ENCODE data around the gene OR13A1.
"Not testable (repeated sequence)": the region's sequence is repeated elsewhere in the genome, so short reads cannot be mapped to it uniquely, and the experiment has no call there.

Gene OR13A1

DNA sequence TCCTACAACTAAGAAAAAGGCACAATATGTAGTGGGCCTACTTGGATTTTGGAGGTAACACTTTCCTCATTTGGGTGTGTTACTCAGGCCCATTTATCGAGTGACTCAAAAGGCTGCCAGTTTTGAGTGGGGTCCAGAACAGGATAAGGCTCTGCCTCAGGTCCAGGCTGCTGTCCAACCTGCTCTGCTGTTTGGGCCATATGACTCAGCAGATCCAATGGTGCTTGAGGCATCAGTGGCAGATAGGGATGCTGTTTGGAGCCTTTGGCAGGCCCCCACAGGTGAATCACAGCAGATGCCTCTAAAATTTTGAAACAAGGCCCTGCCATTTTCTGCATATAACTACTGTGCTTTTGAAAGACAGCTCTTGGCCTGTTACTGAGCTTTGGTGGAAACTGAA, 24.5 kb upstream of the OR13A1 start:
- in situ Hi-C loops (cut with HindIII; ENCODE audit: low sequenced_read_pairs), result no loop called here
- TF ChIP-seq, protein P1, sequence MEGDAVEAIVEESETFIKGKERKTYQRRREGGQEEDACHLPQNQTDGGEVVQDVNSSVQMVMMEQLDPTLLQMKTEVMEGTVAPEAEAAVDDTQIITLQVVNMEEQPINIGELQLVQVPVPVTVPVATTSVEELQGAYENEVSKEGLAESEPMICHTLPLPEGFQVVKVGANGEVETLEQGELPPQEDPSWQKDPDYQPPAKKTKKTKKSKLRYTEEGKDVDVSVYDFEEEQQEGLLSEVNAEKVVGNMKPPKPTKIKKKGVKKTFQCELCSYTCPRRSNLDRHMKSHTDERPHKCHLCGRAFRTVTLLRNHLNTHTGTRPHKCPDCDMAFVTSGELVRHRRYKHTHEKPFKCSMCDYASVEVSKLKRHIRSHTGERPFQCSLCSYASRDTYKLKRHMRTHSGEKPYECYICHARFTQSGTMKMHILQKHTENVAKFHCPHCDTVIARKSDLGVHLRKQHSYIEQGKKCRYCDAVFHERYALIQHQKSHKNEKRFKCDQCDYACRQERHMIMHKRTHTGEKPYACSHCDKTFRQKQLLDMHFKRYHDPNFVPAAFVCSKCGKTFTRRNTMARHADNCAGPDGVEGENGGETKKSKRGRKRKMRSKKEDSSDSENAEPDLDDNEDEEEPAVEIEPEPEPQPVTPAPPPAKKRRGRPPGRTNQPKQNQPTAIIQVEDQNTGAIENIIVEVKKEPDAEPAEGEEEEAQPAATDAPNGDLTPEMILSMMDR (IDR thresholded peaks at IDR 0.05; ENCODE audit: low read depth, low read length, missing control alignments), result no peak

DNA sequence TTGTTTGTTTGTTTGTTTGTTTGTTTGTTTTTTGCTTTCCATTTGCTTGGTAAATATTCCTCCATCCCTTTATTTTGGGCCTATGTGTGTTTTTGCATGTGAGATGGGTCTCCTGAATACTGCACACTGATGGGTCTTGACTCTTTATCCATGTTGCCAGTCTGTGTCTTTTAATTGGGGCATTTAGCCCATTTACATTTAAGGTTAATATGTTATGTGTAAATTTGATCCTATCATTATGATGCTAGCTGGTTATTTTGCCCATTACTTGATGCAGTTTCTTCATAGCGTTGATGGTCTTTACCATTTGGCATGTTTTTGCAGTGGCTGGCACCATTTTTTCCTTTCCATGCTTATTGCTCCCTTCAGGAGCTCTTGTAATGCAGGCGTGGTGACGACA, 16.4 kb upstream of the OR13A1 start:
- in situ Hi-C loops (cut with HindIII; ENCODE audit: low sequenced_read_pairs); DNase-seq (ENCODE audit: low read depth); H3K4me3 ChIP-seq (ENCODE audit: low read depth, low read length): not testable (repeated sequence)

More for the DNA sequence above, 24.5 kb upstream of the OR13A1 start:
- H3K4me3 ChIP-seq (ENCODE audit: low read depth, low read length), result no peak overlapping the region
- DNase-seq (ENCODE audit: low read depth), result no peak

DNA sequence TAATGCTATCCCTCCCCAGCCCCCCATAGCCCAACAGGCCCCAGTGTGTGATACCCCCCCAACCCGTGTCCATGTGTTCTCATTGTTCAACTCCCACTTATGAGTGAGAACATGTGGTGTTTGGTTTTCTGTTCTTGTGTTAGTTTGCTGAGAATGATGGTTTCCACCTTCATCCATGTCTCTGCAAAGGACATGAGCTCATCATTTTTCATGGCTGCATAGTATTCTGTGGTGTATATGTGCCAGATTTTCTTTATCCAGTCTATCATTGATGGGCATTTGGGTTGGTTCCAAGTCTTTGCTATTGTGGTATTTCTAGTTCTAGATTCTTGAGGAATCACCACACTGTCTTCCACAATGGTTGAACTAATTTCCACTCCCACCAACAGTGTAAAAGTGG, 11.5 kb upstream of the OR13A1 start:
- in situ Hi-C loops (cut with HindIII; ENCODE audit: low sequenced_read_pairs); H3K4me3 ChIP-seq (ENCODE audit: low read depth, low read length); DNase-seq (ENCODE audit: low read depth): not testable (repeated sequence)

DNA sequence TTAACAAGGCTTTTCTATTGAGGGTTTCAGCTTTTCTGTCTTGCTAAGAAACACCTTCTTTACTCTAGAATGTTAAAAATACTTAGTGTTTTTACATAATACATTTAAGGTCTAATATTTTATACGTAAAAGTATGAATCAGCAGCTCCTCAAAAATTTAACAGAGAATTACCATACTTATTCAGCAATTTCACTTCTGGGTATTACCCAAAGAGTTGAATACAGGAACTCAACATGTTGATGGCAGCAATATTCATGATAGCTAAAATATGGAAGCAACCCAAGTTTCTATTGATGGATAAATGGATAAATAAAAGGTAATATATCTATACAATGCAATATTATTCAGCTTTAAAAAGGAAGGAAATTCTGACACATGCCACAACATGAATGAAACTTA, 9.7 kb upstream of the OR13A1 start:
- in situ Hi-C loops (cut with HindIII; ENCODE audit: low sequenced_read_pairs), result no loop called here
- no peak overlapping the region for H3K4me3 ChIP-seq (ENCODE audit: low read depth, low read length)
- no peak for DNase-seq (ENCODE audit: low read depth)
- TF ChIP-seq, protein P1 (IDR thresholded peaks at IDR 0.05; ENCODE audit: low read depth, low read length, missing control alignments), result no peak

DNA sequence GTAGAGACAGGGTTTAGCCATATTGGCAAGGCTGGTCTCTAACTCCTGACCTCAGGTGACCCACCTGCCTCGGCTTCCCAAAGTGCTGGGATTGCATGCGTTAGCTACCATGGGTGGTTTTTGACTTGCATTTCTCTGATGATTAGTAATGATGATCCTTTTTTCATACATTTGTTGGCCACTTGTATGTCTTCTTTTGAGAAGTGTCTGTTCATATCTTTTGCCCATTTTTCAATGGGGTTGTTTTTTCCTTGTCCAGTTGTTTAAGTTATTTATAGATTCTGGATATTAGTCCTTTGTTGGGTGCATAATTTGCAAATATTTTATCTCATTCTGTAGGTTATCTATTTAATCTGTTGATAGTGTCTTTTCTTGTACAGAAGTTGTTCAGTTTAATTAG, 4.3 kb upstream of the OR13A1 start:
- no peak overlapping the region for H3K4me3 ChIP-seq (ENCODE audit: low read depth, low read length)
- TF ChIP-seq, protein P1 (IDR thresholded peaks at IDR 0.05; ENCODE audit: low read depth, low read length, missing control alignments), result no peak
- DNase-seq (ENCODE audit: low read depth), result no peak
- in situ Hi-C loops (cut with HindIII; ENCODE audit: low sequenced_read_pairs), result no loop called here

DNA sequence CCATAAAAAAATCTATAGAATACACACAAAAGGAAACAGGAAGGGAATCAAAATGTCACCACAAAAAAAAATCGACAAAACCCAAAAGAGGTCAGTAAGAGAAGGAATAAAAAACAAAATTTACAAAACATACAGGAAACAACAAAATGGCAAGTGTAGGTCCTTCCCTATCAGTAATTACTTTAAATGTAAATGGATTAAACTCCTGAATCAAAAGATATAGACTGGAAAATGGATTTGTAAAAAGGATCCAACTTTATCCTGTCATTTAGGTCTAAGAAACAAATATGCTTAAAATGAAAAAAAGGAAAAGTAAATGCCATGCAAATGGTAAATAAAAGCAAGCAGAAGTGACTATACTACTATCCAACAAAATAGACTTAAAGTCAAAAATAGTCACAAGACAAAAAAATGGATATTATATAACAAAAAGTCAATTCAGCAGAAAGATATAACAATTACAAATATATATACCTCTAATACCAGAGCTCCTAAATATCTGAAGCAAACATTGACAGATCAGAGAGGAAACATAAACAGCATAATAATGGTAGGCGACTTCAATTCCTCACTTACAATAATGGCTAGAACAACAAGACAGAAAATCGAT, 2.0 kb downstream of the OR13A1 start:
- in situ Hi-C loops (cut with HindIII; ENCODE audit: low sequenced_read_pairs), result no loop called here
- H3K4me3 ChIP-seq (ENCODE audit: low read depth, low read length), result no peak overlapping the region
- DNase-seq (ENCODE audit: low read depth), result no peak
- TF ChIP-seq, protein P1 (IDR thresholded peaks at IDR 0.05; ENCODE audit: low read depth, low read length, missing control alignments), result no peak

DNA sequence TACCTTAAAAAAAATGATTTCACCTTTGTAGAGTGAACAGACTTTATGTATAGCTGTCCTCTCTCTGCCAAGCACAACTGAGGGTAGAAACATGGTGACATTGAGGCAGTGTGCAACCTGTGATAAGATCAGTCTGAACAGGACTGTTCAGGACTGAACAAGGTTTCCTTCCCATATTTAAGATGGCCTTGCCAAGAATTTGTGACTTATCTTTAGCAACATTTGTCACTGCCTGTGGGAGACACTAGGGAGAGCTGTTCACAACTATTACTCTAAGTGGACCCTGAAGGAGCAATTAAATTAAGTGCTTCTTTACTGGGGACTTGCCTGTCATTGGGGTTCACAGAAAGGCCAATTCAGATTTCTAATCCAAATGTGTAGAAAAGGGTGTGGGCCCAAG, 6.7 kb downstream of the OR13A1 start:
- in situ Hi-C loops (cut with HindIII; ENCODE audit: low sequenced_read_pairs), result no loop called here
- TF ChIP-seq, protein P1 (IDR thresholded peaks at IDR 0.05; ENCODE audit: low read depth, low read length, missing control alignments), result no peak
- no peak for DNase-seq (ENCODE audit: low read depth)
- H3K4me3 ChIP-seq (ENCODE audit: low read depth, low read length), result no peak overlapping the region

DNA sequence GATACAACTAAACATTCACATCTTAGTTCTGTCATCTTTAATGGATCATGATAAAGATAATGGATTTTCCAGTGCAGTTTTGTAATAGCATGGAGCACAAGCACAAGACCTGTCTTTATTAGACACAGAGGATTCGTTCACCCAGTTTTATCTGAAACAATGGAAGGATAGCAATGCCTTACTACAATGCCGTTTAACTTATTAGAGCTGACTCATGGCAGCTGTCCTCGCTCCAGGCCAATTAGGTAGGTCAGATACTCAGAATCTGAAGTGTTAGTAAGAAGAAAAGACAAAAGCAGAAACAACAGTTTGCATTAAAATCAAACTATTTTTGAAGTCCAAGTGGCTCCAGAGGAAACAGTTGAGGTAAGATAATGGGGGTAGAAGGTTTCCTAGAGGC, 12.8 kb downstream of the OR13A1 start:
- TF ChIP-seq, protein P1 (IDR thresholded peaks at IDR 0.05; ENCODE audit: low read depth, low read length, missing control alignments), result no peak
- no peak overlapping the region for H3K4me3 ChIP-seq (ENCODE audit: low read depth, low read length)
- in situ Hi-C loops (cut with HindIII; ENCODE audit: low sequenced_read_pairs), result no loop called here
- no peak for DNase-seq (ENCODE audit: low read depth)

DNA sequence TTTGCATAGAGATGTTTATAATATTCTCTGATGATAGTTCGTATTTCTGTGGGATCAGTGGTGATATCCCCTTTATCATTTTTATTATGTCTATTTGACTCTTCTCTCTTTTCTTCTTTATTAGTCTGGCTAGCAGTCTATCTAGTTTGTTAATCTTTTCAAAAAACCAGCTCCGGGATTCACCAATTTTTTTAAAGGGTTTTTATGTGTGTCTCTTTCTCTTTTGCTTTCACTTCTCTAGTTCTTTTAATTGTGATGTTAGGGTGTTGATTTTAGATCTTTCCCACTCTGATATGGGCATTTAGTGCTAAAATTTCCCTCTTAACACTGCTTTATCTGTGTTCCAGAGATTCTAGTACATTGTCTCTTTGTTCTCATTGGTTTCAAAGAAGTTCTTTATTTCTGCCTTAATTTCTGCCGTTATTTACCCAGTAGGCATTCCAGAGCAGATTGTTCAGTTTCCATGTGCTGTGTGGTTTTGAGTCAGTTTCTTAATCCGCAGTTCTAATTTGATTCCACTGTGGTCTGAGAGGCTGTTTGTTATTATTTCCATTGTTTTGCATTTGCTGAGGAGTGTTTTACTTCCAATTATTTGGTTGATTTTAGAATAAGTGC, 17.0 kb downstream of the OR13A1 start:
- in situ Hi-C loops (cut with HindIII; ENCODE audit: low sequenced_read_pairs); DNase-seq (ENCODE audit: low read depth); H3K4me3 ChIP-seq (ENCODE audit: low read depth, low read length): not testable (repeated sequence)

Measured in astrocyte of the cerebellum (primary cell).